NCI-H524 (cell line): Measurements from ENCODE around the gene FABP3.
"Not testable (repeated sequence)": the region's sequence is repeated elsewhere in the genome, so short reads cannot be mapped to it uniquely, and the experiment has no call there.

Source experiments
- DNase-seq, 2 experiments: peaks; one replicate each; lab custom pipeline; 2025; lab: John Stamatoyannopoulos, UW

The FABP3 gene

GRCh38 chr1:31398246-31398645, 25.4 kb upstream of the FABP3 start:
- no peak for DNase-seq

- DNase-seq: no peak
Measured at GRCh38 chr1:31397360-31398095, 24.7 kb upstream of the FABP3 start.

GRCh38 chr1:31396633-31397351, 23.9 kb upstream of the FABP3 start:
- no peak for DNase-seq

- DNase-seq: peak; percentile 94 to 96
Measured at GRCh38 chr1:31394584-31395193, 21.8 kb upstream of the FABP3 start.

GRCh38 chr1:31393463-31393862, 20.6 kb upstream of the FABP3 start:
- DNase-seq: no peak

- no peak for DNase-seq
Measured at GRCh38 chr1:31390071-31390470, 17.2 kb upstream of the FABP3 start.

- no peak for DNase-seq
Measured at GRCh38 chr1:31389616-31390015, 16.7 kb upstream of the FABP3 start.

GRCh38 chr1:31387612-31388011, 14.7 kb upstream of the FABP3 start:
- no peak for DNase-seq

GRCh38 chr1:31386576-31387243, 13.8 kb upstream of the FABP3 start:
- not testable (repeated sequence) for DNase-seq

- peak; percentile 12 to 61 for DNase-seq
Measured at GRCh38 chr1:31383967-31384366, 11.1 kb upstream of the FABP3 start.

- DNase-seq: peak; percentile 13 to 70
Measured at GRCh38 chr1:31382379-31382989, 9.6 kb upstream of the FABP3 start.

- no peak for DNase-seq
Measured at GRCh38 chr1:31381394-31382294, 8.8 kb upstream of the FABP3 start.

GRCh38 chr1:31380181-31380580, 7.3 kb upstream of the FABP3 start:
- no peak for DNase-seq

- DNase-seq: no peak
Measured at GRCh38 chr1:31378001-31378400, 5.1 kb upstream of the FABP3 start.

- DNase-seq: no peak
Measured at GRCh38 chr1:31377364-31377863, 4.5 kb upstream of the FABP3 start.

GRCh38 chr1:31376375-31377134, 3.7 kb upstream of the FABP3 start:
- DNase-seq: peak; percentile 95 to 96

GRCh38 chr1:31374511-31375196, 1.8 kb upstream of the FABP3 start:
- DNase-seq: no peak

- no peak for DNase-seq
Measured at GRCh38 chr1:31373897-31374486, 1.1 kb upstream of the FABP3 start.

GRCh38 chr1:31372751-31373055, 173 bp downstream of the FABP3 start:
- no peak for DNase-seq
